NCI-H748 (cell line): ENCODE measurements around the gene RNF213.
"Not testable (repeated sequence)": the region's sequence is repeated elsewhere in the genome, so short reads cannot be mapped to it uniquely, and the experiment has no call there.

Experiments used
- DNase-seq: peaks from one replicate; lab custom pipeline; 2025; ENCODE audit not compliant: unreplicated experiment; lab: John Stamatoyannopoulos, UW

The RNF213 gene

DNA sequence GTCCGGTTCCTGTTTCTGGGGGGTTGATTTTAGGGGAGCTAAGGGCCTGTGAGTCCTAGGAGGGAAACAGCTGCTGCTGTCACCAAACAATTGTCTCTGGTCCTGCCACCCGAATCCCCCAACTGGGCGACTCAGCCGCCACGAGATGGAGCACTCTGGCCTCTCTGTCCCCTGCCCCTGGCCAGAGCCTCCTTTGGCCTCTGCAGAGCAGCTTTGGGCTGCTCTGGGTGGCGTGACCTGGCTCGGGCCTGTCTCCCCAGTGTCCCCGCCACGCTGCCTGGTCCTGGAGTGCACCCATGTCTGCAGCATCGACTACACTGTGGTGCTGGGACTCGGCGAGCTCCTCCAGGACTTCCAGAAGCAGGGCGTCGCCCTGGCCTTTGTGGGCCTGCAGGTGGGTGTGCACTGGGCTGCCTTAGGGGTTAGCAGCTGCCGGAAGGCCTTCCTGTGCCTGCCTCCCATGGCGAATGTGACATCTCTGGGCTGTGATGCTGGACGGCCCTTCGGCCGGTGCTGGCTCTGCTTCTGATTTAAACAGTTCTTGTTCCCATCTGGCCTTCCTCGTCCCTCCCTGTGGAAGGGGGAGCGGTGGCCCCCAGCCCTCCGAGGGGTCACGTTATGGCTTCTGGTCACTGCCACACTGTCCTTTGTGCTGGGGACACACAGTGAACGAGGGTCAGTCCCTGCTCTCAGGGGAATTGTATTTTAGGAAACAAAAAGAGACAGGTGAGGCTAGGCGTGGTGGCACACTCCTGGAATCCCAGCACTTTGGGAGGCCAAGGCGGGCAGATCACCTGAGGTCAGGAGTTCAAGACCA, 11.6 kb upstream of the RNF213 start:
- DNase-seq: no peak

- no peak for DNase-seq
Observed at GRCh38 chr17:80251966-80252365, 8.7 kb upstream of the RNF213 start.

DNA sequence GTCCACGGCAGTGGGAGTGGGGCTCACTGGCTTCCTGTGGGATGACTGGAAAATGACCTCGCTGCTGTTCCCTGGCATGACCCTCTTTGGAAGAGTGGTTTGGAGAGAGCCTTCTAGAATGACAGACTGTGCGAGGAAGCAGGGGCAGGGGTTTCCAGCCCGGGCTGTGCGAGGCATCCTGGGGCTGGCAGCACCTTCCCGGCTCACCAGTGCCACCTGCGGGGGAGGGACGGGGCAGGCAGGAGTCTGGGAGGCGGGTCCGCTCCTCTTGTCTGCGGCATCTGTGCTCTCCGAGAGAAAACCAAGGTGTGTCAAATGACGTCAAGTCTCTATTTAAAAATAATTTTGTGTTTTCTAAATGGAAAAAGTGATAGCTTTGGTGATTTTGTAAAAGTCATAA, 7.8 kb upstream of the RNF213 start:
- peak; percentile 30 for DNase-seq

DNA sequence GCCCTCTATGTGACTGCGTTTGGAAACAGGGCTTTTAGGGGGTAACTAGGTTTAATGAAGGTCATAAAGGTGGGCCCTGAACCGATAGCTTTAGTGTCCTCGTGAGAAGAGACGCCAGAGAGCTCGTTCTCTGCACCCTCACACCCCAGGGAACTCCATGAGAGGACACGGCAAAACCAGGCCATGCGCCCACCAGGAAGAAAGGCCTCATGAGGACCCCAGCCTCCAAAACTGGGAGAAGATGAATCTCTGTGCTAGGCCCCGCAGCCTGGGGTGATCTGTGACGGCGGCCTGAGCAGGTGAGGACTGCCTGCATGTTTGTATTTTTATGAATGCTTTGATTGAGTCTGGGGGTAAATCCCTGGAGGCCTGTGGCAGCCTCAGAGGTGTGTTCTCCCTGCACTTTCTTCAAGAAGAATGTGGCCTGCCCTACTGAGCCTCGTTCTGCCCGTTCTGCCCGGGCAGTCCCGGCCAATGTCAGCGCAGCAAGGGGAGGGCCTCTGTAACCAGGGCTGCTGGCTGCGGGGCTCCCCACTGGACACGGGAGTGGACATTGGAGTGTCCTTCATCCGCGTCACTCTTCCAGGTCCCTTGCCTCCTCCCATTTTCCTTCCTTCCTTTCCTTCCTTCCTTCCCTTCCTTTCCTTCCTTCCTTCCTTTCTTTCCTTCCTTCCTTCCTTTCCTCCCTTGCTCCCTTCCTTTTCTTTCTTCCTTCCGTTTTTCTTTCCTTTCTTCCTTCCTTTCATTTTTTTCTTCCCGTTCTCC, 6.8 kb upstream of the RNF213 start:
- DNase-seq: no peak

GRCh38 chr17:80254396-80255251, 6.0 kb upstream of the RNF213 start:
- DNase-seq: no peak

DNA sequence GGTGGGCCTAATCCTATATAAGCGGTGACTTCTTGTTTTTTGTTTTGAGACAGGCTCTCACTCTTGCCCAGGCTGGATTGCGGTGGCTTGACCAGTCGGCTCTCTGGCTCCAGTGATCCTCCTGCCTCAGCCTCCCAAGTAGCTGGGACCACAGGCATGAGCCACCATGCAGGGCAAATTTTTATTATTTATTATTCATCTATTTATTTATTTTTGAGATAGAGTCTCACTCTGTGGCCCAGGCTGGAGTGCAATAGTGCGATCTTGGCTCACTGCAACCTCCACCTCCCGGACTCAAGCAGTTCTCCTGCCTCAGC, 4.7 kb upstream of the RNF213 start:
- DNase-seq: no peak

DNA sequence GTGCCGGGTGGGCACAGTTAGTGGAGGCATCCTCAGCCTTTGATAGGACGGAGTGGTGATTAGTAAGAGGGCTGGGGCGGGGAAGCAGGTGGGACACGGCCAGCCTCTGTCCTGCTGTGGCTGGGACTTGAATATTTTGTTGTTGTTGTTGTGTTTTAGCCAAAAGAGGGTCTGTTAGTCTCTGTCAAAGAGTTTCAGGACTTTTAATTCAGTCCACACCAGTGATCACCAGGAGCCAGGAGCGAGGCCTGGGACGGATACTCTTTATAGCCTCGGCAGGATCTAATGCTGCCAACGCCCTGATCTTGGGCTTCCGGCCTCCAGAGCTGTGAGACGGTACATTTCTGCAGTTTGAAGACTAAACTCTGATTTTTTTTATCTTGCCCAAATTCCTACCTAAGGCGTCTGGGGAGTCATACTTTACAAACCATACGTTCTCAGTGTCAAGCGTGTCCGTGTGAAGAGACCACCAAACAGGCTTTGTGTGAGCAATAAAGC, 2.9 kb upstream of the RNF213 start:
- DNase-seq: no peak

- not testable (repeated sequence) for DNase-seq
Observed at GRCh38 chr17:80258296-80258695, 2.4 kb upstream of the RNF213 start.

- DNase-seq: no peak
Observed at GRCh38 chr17:80259457-80260068, 1.1 kb upstream of the RNF213 start.

DNA sequence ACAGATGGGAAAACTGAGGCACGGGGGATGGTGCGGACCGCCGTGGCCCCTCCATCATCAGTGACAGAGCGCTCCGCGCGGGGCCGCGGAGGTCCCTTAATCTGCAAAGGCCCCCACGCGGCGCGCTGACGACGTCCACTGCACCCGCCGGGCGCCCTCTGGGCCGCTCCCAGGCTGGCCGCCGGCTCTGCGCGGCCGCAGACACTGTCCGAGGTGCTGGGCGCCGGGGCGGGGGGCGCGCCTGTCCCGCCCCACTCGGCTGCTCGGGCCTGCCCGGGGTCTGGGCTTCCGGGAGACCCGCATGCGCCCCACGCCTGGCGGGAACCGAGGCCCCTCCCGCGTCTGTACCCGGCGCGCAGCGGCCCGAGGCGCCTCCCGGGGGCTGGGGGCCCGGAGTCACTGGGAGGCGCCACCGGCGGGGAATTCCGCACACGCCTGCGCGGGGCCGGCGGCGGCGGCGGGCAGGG, 550 bp upstream of the RNF213 start:
- DNase-seq: peak; percentile 72

- peak; percentile 74 for DNase-seq
Observed at GRCh38 chr17:80261159-80261894, 675 bp downstream of the RNF213 start.

DNA sequence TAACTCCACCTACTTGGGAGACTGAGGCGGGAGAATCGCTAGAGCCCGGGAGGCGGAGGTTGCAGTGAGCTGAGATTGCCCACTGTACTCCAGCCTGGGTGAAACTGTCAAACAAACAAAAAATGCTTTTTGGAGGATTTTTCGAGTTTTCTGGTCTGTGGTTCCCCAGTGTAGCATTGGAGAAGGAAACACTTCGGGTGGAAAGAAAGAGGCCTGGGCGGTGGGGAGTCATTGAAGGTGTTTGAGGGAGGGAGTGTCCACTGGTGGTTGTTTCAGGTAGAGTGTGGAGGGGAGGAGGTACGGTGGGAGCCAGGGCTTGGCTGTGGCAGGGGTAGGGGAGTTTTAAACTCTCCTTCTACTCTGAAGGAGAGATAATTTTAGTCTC, 1.2 kb downstream of the RNF213 start:
- no peak for DNase-seq

- no peak for DNase-seq
Observed at GRCh38 chr17:80262291-80262690, 1.6 kb downstream of the RNF213 start.

- DNase-seq: no peak
Observed at GRCh38 chr17:80262775-80263244, 2.2 kb downstream of the RNF213 start.

DNA sequence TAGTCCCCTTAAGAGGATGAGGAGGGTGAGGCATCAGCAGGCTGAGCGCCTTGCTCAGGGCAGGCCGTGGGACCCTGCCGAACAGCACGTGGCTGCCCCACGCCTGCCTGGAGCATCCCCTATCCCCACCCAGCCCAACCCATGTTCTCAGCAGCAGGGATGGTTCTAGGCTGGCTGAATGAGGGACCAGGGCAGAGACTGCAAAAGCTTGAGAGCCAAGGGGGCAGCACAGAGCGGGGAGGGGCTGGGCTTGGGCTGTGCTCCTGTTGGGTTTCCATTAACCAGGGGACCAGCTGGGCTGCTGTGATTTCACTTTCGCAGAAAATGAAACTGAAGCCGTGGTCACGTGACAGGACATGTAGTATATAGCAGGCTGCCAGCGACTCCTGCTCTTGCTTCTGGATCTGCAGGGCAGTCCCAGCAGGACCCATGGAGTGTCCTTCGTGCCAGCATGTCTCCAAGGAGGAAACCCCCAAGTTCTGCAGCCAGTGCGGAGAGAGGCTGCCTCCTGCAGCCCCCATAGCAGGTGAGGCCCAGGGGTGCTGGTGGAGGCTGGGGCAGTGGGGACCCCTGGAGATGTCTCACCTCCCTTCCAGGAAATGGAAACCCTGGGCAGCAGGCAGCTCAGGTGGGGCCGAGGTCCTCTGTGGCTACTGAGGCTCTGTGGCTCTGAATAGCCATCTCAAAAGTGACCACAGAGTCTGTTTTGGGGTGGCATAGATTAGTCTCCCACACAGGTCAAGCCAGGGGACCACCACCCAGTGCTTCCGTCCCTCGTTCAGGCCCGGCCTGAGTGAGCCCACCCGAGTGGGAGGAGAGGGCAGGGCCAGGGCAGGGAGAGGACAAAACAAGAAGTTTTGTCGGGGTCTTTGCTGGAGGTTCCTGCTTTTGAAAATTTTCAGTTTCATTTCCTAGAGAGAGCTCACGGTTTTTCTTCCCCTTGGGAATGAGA, 2.9 kb downstream of the RNF213 start:
- DNase-seq: no peak

GRCh38 chr17:80264205-80265075, 3.8 kb downstream of the RNF213 start:
- no peak for DNase-seq

GRCh38 chr17:80265205-80266068, 4.8 kb downstream of the RNF213 start:
- DNase-seq: no peak
